H1 (cell line): ENCODE measurements around the gene ZFP91. TPM values are rescaled to one million over a fixed set of nuclear protein-coding genes. Genes with fewer than 3 reads are reported as not detected.

Source experiments
- CTCF ChIA-PET: fragments of 300-600 bp; sonication (Branson Sonifier 250); formaldehyde crosslinking; loops from one replicate; lab custom pipeline; 2021; ENCODE audit not compliant: partially characterized antibody; lab: Charles Lee
- POLR2A ChIA-PET: fragments of 300-600 bp; sonication (Branson Sonifier 250); formaldehyde crosslinking; loops from one replicate; lab custom pipeline; 2021; ENCODE audit warnings: inconsistent platforms; ENCODE audit not compliant: partially characterized antibody; lab: Charles Lee
- DNase-seq, 2 experiments: peaks; one replicate each; pipeline versions ENCODE4 v3.0.0 to v3.0.0-alpha.2; 2010 to 2022; ENCODE audit warnings: low spot score in 2 of 2, low read depth in 1 of 2, mixed read lengths in 1 of 2
- FAIRE-seq: peaks from 2 replicates; lab custom pipeline; 2011; peaks lifted over from hg19 to GRCh38; lab: Jason Lieb, UNC
- H2AFZ ChIP-seq: 2 replicates; pipeline ENCODE4 v1.8.1; 2012; ENCODE audit warnings: low read length, inconsistent platforms
- H2AK5ac ChIP-seq: 2 replicates; pipeline ENCODE4 v1.6.1; 2013; ENCODE audit warnings: low read depth, low read length
- H2BK120ac ChIP-seq: replicated peaks from 2 replicates; pipeline ENCODE3; 2013; ENCODE audit warnings: low read depth, low read length, inconsistent platforms
- H2BK12ac ChIP-seq: 2 replicates; pipeline ENCODE4 v1.6.1; 2013; ENCODE audit warnings: low read depth, low read length
- H2BK15ac ChIP-seq: 2 replicates; pipeline ENCODE4 v1.6.1; 2013; ENCODE audit warnings: low read length
- H2BK20ac ChIP-seq: 2 replicates; pipeline ENCODE4 v1.6.1; 2013; ENCODE audit warnings: low read length
- H2BK5ac ChIP-seq: 2 replicates; pipeline ENCODE4 v1.6.1; 2013; ENCODE audit warnings: low read depth, low read length
- H3K14ac ChIP-seq: 2 replicates; pipeline ENCODE4 v1.6.1; 2013; ENCODE audit warnings: inconsistent platforms; ENCODE audit not compliant: insufficient read length
- H3K18ac ChIP-seq: 2 replicates; pipeline ENCODE4 v1.6.1; 2013; ENCODE audit warnings: low read length; ENCODE audit errors: extremely low read depth
- H3K23ac ChIP-seq: 2 replicates; pipeline ENCODE4 v1.6.1; 2013; ENCODE audit warnings: inconsistent platforms; ENCODE audit not compliant: insufficient read length
- H3K23me2 ChIP-seq: 2 replicates; pipeline ENCODE4 v1.6.1; 2013; ENCODE audit warnings: low read depth, low read length
- H3K27ac ChIP-seq: 2 replicates; pipeline ENCODE4 v1.6.1; 2011; ENCODE audit warnings: low read depth, low read length, inconsistent platforms
- H3K27me3 ChIP-seq, 4 experiments: replicated peaks in 1 of 4; 1 replicate in 1 of 4; 2 replicates in 3 of 4; pipeline versions ENCODE4 v1.6.1 to v1.8.1; 2011 to 2013; ENCODE audit warnings: low read length in 3 of 4, mild to moderate bottlenecking in 3 of 4, inconsistent platforms in 2 of 4, mixed read lengths in 2 of 4, moderate library complexity in 1 of 4; ENCODE audit not compliant: control insufficient read depth in 3 of 4, insufficient read depth in 3 of 4; ENCODE audit errors: extremely low read depth in 1 of 4
- H3K36me3 ChIP-seq, 4 experiments: 2 replicates each; pipeline versions ENCODE4 v1.6.1 to v1.8.1; 2011 to 2013; ENCODE audit warnings: mild to moderate bottlenecking in 4 of 4, low read length in 3 of 4, moderate library complexity in 2 of 4, control low read depth in 1 of 4, inconsistent platforms in 1 of 4; ENCODE audit not compliant: insufficient read depth in 4 of 4, control insufficient read depth in 2 of 4
- H3K4ac ChIP-seq: replicated peaks from 2 replicates; pipeline ENCODE3; 2013; ENCODE audit warnings: low read length, low read depth, mixed read lengths, inconsistent platforms; ENCODE audit not compliant: insufficient read length
- H3K4me1 ChIP-seq, 4 experiments: replicated peaks in 1 of 4; 1 replicate in 1 of 4; 2 replicates in 3 of 4; pipeline versions ENCODE4 v1.6.1 to v1.8.1; 2011 to 2013; ENCODE audit warnings: low read length in 3 of 4, inconsistent platforms in 2 of 4, mixed read lengths in 1 of 4; ENCODE audit not compliant: insufficient read depth in 4 of 4, control insufficient read depth in 3 of 4
- H3K4me2 ChIP-seq, 2 experiments: 2 replicates each; pipeline versions ENCODE4 v1.6.1 to v1.8.1; 2011 to 2013; ENCODE audit warnings: low read depth in 2 of 2, low read length in 2 of 2, control low read depth in 1 of 2, inconsistent platforms in 1 of 2, mild to moderate bottlenecking in 1 of 2; ENCODE audit not compliant: insufficient read depth in 1 of 2
- H3K4me3 ChIP-seq, 4 experiments: fragments of 200-600, 300-600 bp in 1 of 4; sonication (generic), shearing (Covaris generic), sonication (Bioruptor Twin) in 1 of 4; 2 replicates each; pipeline versions ENCODE4 v1.5.1 to v1.8.1; 2011 to 2016; ENCODE audit warnings: low read length in 4 of 4, low read depth in 3 of 4, control low read depth in 2 of 4, inconsistent platforms in 2 of 4, mild to moderate bottlenecking in 2 of 4, mixed read lengths in 1 of 4, moderate library complexity in 1 of 4; ENCODE audit not compliant: insufficient read depth in 2 of 4; ENCODE audit errors: extremely low read depth in 1 of 4
- H3K56ac ChIP-seq: replicated peaks from 2 replicates; pipeline ENCODE3; 2013; ENCODE audit warnings: low read depth, mild to moderate bottlenecking, mixed read lengths, low read length, inconsistent platforms; ENCODE audit not compliant: insufficient read length
- H3K79me1 ChIP-seq: 2 replicates; pipeline ENCODE4 v1.6.1; 2013; ENCODE audit warnings: low read depth, low read length, control low read depth
- H3K79me2 ChIP-seq, 2 experiments: 2 replicates each; pipeline versions ENCODE4 v1.6.1 to v1.8.1; 2012 to 2013; ENCODE audit warnings: low read length in 2 of 2, mild to moderate bottlenecking in 2 of 2, inconsistent platforms in 1 of 2; ENCODE audit not compliant: insufficient read depth in 2 of 2, control insufficient read depth in 1 of 2
- H3K9ac ChIP-seq, 4 experiments: replicated peaks in 1 of 4; 1 replicate in 1 of 4; 2 replicates in 3 of 4; pipeline versions ENCODE4 v1.6.1 to v1.8.1; 2011 to 2013; ENCODE audit warnings: low read depth in 3 of 4, low read length in 3 of 4, control low read depth in 2 of 4, mild to moderate bottlenecking in 2 of 4, moderate library complexity in 2 of 4, inconsistent platforms in 1 of 4; ENCODE audit errors: extremely low read depth in 1 of 4
- H3K9me3 ChIP-seq, 2 experiments: 2 replicates each; pipeline versions ENCODE4 v1.6.1 to v1.8.1; 2012 to 2013; ENCODE audit warnings: mild to moderate bottlenecking in 2 of 2, moderate library complexity in 2 of 2, control low read depth in 1 of 2, inconsistent platforms in 1 of 2, low read depth in 1 of 2, low read length in 1 of 2, mixed read lengths in 1 of 2; ENCODE audit not compliant: insufficient read depth in 2 of 2
- H4K20me1 ChIP-seq, 2 experiments: replicated peaks in 1 of 2; 2 replicates each; pipeline versions ENCODE3 to v1.8.1; 2011 to 2013; ENCODE audit warnings: inconsistent platforms in 2 of 2, low read length in 2 of 2, mild to moderate bottlenecking in 1 of 2; ENCODE audit not compliant: insufficient read depth in 2 of 2, control insufficient read depth in 1 of 2
- H4K5ac ChIP-seq: 2 replicates; pipeline ENCODE4 v1.6.1; 2013; ENCODE audit warnings: low read length, low read depth, mixed read lengths, inconsistent platforms; ENCODE audit not compliant: insufficient read length
- H4K8ac ChIP-seq: 2 replicates; pipeline ENCODE4 v1.8.0; 2013; ENCODE audit warnings: mild to moderate bottlenecking, moderate library complexity, low read length, inconsistent platforms; ENCODE audit not compliant: insufficient read depth; ENCODE audit errors: extremely low read depth
- H4K91ac ChIP-seq: replicated peaks from 2 replicates; pipeline ENCODE3; 2013; ENCODE audit warnings: low read length, mixed read lengths, inconsistent platforms; ENCODE audit not compliant: insufficient read length
- BCL11A ChIP-seq, 2 experiments: IDR thresholded peaks; one replicate each; pipeline ENCODE4 v1.6.1; 2011; ENCODE audit warnings: low read depth in 2 of 2, low read length in 2 of 2, mild to moderate bottlenecking in 2 of 2
- JUN ChIP-seq: IDR thresholded peaks from 2 replicates; pipeline ENCODE4 v1.6.1; 2011; ENCODE audit warnings: low read depth, mild to moderate bottlenecking, improper control_type of control experiment, low read length
- YY1 ChIP-seq: IDR thresholded peaks from 2 replicates; pipeline ENCODE4 v1.6.1; 2011; ENCODE audit warnings: low read depth, mild to moderate bottlenecking, low read length
- WGBS, 2 experiments: shearing (Covaris generic) in 1 of 2; methylation state at CpG; one replicate each; pipeline versions ENCODE4 v1.1.6 to v1.1.7; 2013 to 2015; ENCODE audit warnings: low lambda C conversion rate in 2 of 2, mixed read lengths in 2 of 2, inconsistent platforms in 1 of 2, low coverage in 1 of 2, missing lambda C conversion rate in 1 of 2; ENCODE audit not compliant: insufficient replicate concordance in 2 of 2, insufficient coverage in 1 of 2, insufficient read length in 1 of 2; ENCODE audit errors: extremely low coverage in 1 of 2, missing lambda C conversion rate in 1 of 2; 5-methylcytosine and 5-hydroxymethylcytosine counted together
- polyA plus RNA-seq, 7 experiments: library from polyadenylated mRNA; depleted of rRNA in 3 of 7; stranded (reverse) in 5 of 7; unstranded in 2 of 7; fragments of >200 nt in 5 of 7; fragments of 200-250 nt in 2 of 7; gene quantifications; 1 replicate in 5 of 7; 2 replicates in 1 of 7; 4 replicates in 1 of 7; pipeline versions ENCODE4 v1.2.1 to v1.2.3, GENCODE V29; 2011 to 2013; ENCODE audit warnings: missing spikeins in 2 of 7, mixed read lengths in 2 of 7
- total RNA-seq: library from RNA; stranded (reverse); fragmentation: NEBNext Ultra II Directional; extraction: Animal tissue kit (Norgen Biotek cat#: 25700); gene quantifications from 2 replicates; pipeline ENCODE4 v1.2.1, GENCODE V29; 2021
- TF ChIP-seq, protein P1 (sequence below): IDR thresholded peaks from 2 replicates; pipeline ENCODE4 v1.6.1; 2012; ENCODE audit warnings: low read length, inconsistent platforms

The ZFP91 gene
- total and polyA plus RNA-seq, 2 of the 8 experiments (the other 6 are each of a cell fraction or from before 2014, with no cell fraction given): 10.7 to 29.0 TPM

DNA sequence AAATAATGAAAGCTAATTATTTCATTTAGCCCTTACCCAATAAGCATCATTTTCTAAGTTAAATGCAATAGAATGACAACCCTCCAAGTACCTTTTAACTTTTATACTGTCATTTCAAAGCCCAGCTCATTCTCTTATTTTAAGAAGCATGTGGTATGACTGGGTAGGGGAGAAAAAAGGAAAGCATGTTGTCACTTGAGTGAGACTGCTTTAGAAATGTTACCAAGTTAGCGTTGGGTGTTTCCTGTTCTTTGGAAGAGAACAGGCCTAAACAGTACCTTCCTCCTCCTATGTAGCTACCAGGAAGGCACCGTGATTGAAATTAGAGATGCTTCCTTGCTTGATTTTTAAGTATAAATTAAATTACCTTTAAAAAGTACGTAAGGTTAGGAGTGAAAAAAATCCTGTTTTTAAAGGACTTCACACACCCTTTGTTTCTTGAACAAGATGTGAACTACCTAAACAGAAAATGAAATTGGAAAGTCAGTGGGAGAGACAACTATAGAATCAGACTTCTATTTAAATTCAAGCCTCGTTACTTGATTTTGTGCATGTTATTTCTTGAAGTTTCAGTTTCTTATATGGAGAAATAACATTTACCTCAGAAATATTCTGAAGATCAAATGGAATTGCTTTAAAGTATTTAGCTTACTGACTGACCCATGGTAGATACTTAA, 42.9 kb downstream of the ZFP91 start:
- WGBS, 2 experiments: 96% methylated on average over 4 of the region's 4 CpGs; no CpG with 5 or more reads in 1 of the 2 experiments

More for the DNA sequence above, 42.9 kb downstream of the ZFP91 start:
- POLR2A ChIA-PET: no interaction called here
- no peak overlapping the region for H3K56ac ChIP-seq
- H2BK12ac ChIP-seq: no peak overlapping the region
- peaks cover 0 to 7% of the 10 kb centered on the region in 2 experiments for H4K20me1 ChIP-seq
- no peak overlapping the region for H3K4ac ChIP-seq
- no peak overlapping the region for H2BK120ac ChIP-seq
- H4K5ac ChIP-seq: no peak overlapping the region
- no peaks in the 10 kb centered on the region for H3K79me1 ChIP-seq
- peaks cover 23 to 70% (median 51%) of the 10 kb centered on the region in 4 experiments for H3K36me3 ChIP-seq
- H2AFZ ChIP-seq: no peak overlapping the region
- no peak overlapping the region for H3K4me2 ChIP-seq
- no peak overlapping the region for H3K23ac ChIP-seq
- H3K79me2 ChIP-seq: no peaks in the 10 kb centered on the region
- DNase-seq (no peak), FAIRE-seq (no peak)
- H2AK5ac ChIP-seq: no peak overlapping the region
- no peak overlapping the region for H2BK5ac ChIP-seq
- no peaks in the 10 kb centered on the region for H3K23me2 ChIP-seq
- H4K91ac ChIP-seq: no peak overlapping the region
- no peak overlapping the region for H3K27ac ChIP-seq
- no peak overlapping the region for H2BK15ac ChIP-seq
- no peak overlapping the region for H2BK20ac ChIP-seq
- no peak overlapping the region for H3K18ac ChIP-seq
- H3K4me3 ChIP-seq: no peak overlapping the region
- H3K4me1 ChIP-seq: no peaks in the 10 kb centered on the region; a peak in 1 of 7 replicates
- no peaks in the 10 kb centered on the region for H3K9me3 ChIP-seq
- no peaks in the 10 kb centered on the region for H3K27me3 ChIP-seq
- CTCF ChIA-PET: interaction anchor here (0.7 to 1.1 kb wide), 5 partner anchors 9 to 514 kb away, joined by 3 to 4 read pairs (median 3); no protein-coding TSS in a partner anchor
- no peak overlapping the region for H3K14ac ChIP-seq
- H3K9ac ChIP-seq: no peak overlapping the region
- TF ChIP-seq YY1 (no peak), BCL11A (IDR thresholded peaks at IDR 0.05; ENCODE audit: low read depth in 2 of 2, low read length in 2 of 2) (no peak), JUN (no peak)
- TF ChIP-seq, protein P1, sequence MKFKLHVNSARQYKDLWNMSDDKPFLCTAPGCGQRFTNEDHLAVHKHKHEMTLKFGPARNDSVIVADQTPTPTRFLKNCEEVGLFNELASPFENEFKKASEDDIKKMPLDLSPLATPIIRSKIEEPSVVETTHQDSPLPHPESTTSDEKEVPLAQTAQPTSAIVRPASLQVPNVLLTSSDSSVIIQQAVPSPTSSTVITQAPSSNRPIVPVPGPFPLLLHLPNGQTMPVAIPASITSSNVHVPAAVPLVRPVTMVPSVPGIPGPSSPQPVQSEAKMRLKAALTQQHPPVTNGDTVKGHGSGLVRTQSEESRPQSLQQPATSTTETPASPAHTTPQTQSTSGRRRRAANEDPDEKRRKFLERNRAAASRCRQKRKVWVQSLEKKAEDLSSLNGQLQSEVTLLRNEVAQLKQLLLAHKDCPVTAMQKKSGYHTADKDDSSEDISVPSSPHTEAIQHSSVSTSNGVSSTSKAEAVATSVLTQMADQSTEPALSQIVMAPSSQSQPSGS: no peak
- H4K8ac ChIP-seq: no peak overlapping the region
